Measurements from ENCODE around the gene PRUNE1. TPM values are rescaled to one million over a fixed set of nuclear protein-coding genes. Genes with fewer than 3 reads are reported as not detected.

The PRUNE1 gene
- total and polyA plus RNA-seq, 2 donors: 16.2 to 16.7 TPM

DNA sequence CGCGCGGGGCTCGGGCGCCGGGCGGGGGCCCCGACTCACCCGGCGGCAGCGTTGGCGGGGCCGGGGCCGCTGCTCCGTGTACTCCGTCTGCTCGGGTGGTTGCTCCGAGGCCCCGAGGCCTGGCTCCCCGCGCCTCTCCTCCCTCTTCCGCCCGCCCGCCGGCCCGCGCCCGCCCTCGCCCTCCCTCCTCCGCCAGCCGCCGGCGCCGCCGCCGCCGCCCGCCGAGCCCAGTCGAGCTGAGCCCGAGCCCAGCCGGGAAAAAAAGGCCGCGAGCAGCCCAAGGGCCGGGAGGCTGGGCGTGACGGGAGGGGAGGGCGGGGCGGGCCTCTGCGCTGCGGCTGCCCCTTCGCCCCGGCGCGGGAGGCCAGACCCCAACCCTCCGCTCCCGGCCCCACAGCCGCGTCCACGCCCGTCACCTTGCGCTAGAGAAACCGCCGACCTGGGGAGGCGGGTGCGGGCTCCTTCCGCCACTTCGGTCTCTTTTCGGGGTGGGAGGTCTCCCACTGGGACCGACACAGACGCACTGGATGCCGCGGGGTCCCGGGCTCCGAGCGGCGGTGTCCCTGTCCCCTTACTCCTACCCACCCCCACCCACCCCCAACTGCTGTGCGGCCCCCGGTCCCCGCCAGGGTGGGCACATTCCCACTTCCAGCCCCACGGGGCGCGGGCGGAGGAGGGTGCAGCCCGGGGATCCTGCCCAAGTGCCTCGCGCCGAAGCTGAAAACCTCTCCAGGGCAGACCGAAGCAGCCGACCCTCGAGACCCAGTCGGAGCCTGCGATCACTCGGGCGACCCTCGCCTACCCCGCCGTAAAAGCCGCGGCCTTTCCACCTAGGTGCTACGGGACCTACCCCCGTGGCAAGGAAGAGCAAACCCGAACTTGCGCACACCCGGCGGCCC is 33.4 kb upstream of the PRUNE1 start, which contains the start of gene CERS2:
Gene CERS2 (minus strand): TSS at position 256 of the 899 bp plus-strand sequence. CDS start 5,745 bp downstream, outside the sequence.
- H3K9me3 ChIP-seq (ENCODE audit: control insufficient read depth in 2 of 2, insufficient read depth in 1 of 2, low read length in 1 of 2): peaks cover 0 to 8% of the 10 kb centered on the region in 2 donors
- peaks cover 30 to 58% of the 10 kb centered on the region in 2 donors for H3K4me1 ChIP-seq (ENCODE audit: control insufficient read depth in 2 of 2, insufficient read depth in 2 of 2, low read length in 2 of 2)
- H3K4me3 ChIP-seq (ENCODE audit: low read length in 2 of 2): peak within 1 kb of the TSS; percentile 81 to 95
- H3K27ac ChIP-seq (ENCODE audit: low read depth in 1 of 2, low read length in 1 of 2): peak within 1 kb of the TSS; percentile 69 to 82
- H3K36me3 ChIP-seq (ENCODE audit: control insufficient read depth in 2 of 2, insufficient read depth in 2 of 2, low read length in 1 of 2): peaks cover 3 to 9% of the 10 kb centered on the region in 2 donors
- 5% methylated on average over 106 of the region's 106 CpGs for WGBS
- peaks cover 0 to 2% of the 10 kb centered on the region in 2 donors for H3K27me3 ChIP-seq (ENCODE audit: control insufficient read depth in 2 of 2, insufficient read depth in 1 of 2, low read length in 1 of 2)
- peak in 7 of 9 donors; percentile 43 to 88 (median 66) for DNase-seq (ENCODE audit: low read depth in 6 of 9, low spot score in 9 of 9)

DNA sequence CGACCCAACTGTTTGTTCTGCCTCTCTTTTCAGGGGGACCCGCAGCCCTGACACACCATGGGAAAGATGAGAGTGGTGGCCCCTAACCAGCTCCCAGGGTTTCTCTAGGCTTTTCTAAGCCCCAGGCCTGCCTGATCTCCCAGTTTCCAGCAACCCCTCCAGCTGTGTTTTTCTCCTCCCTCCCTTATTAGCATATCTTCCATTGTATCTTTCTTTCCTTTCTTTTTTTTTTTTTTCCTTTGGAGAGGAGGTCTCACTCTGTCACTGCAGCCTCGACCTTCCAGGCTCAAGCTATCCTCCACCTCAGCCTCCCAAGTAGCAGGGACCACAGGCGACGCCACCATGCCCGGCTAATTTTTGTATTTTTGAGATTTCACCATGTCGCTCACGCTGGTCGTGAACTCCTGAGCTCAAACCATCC is 31.8 kb upstream of the PRUNE1 start:
- no peak overlapping the region for H3K27ac ChIP-seq (ENCODE audit: low read depth in 1 of 2, low read length in 1 of 2)
- no peak overlapping the region for H3K4me3 ChIP-seq (ENCODE audit: low read length in 2 of 2)
- 94% methylated on average over 9 of the region's 9 CpGs for WGBS
- no peak for DNase-seq (ENCODE audit: low read depth in 6 of 9, low spot score in 9 of 9)
- H3K27me3 ChIP-seq (ENCODE audit: control insufficient read depth in 2 of 2, insufficient read depth in 1 of 2, low read length in 1 of 2): peaks cover 0 to 2% of the 10 kb centered on the region in 2 donors
- peaks cover 3% of the 10 kb centered on the region in 2 donors for H3K36me3 ChIP-seq (ENCODE audit: control insufficient read depth in 2 of 2, insufficient read depth in 2 of 2, low read length in 1 of 2)
- H3K9me3 ChIP-seq (ENCODE audit: control insufficient read depth in 2 of 2, insufficient read depth in 1 of 2, low read length in 1 of 2): peaks cover 0 to 4% of the 10 kb centered on the region in 2 donors
- peaks cover 34 to 65% of the 10 kb centered on the region in 2 donors for H3K4me1 ChIP-seq (ENCODE audit: control insufficient read depth in 2 of 2, insufficient read depth in 2 of 2, low read length in 2 of 2)

DNA sequence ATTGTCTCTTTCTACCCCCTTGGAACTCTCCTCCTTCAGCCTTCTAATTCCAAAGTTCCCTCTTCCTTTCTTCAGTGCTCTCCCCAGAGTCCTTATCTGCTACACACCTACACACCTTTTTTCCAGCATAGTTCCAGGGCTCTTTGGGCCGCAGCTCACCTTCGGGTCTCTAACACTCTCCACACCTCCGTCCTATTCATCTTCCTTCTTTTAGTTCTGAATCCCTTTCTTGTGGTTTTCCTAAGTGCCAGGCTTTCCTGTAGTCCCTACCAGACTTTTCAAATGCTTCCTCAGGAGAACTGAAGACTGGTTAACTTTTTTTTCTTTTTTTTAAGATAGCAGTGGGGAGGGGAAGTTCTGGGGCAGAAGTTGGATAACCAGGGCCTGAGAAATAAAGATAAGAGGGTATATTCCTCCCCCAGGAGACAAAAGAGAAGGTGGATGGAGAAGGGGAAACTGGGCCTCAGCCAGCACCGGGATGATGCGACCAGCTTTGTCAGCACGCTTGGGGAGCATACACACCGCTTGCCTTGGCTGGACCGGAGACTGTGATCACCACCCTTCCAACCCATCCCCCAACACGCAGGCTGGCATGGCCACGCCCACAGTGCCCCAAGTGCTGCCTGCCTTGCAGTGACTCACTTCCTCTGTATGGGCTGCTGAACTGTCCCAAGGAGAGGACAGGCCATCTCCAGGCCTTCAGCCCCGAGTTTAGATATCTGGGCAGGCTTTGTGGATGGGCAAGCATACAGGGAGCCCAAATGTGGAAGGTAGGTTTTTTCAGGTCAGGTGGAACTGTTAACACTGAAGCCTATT is 31.2 kb upstream of the PRUNE1 start:
- Histone ChIP-seq H3K27ac (ENCODE audit: low read depth in 1 of 2, low read length in 1 of 2) (peak overlapping the region in 1 of 2 donors; percentile 38), H3K4me1 (ENCODE audit: control insufficient read depth in 2 of 2, insufficient read depth in 2 of 2, low read length in 2 of 2) (peaks cover 36 to 66% of the 10 kb centered on the region in 2 donors)
- 13% methylated on average over 11 of the region's 11 CpGs for WGBS

DNA sequence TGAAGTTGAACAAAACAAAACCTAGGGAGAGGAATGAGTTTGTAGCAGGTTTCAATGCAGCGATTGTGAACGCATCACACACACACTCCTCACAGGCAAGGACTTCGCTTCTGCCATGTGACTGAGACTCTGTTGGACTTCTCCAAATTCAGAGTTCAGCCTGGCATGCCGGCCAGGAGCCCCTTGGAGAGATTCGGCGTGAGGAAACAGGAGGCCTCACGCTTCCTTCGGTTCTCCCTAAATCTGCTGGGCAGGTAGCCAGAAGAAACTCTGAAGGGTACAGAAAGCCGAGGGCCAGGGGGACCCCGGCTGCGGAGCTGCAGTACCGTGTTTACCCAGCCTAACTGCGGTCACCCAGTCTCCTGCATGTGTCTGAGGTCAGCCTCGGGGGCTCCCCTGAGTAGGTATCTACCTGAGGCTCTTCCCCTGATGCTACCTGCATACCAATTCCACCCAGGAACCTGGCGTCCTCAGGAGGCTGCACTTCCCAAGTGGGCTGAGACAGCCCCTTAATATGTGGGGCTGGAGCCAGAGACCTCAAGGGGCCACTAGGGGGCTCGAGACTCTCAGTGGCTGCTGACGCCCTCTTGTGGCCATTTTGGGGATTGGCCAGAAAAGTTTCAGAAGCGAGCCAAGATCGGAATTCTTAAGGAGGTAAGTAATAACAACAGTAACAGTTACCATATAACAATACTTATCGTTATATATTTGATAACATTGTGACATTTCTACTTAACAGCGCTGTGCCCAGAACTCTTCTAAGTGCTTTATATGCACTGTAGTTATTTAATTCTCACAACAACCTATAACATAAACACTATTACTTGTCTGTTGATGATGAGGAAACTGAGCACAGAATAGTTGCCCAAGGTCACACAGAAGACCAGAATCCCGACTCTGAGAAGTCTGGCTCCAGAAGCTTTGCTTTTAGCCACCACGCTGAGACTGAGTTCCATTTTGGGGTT is 28.9 kb upstream of the PRUNE1 start:
- Histone ChIP-seq H3K4me3 (ENCODE audit: low read length in 2 of 2) (peak overlapping the region; percentile 17 to 41), H3K27me3 (ENCODE audit: control insufficient read depth in 2 of 2, insufficient read depth in 1 of 2, low read length in 1 of 2) (peaks cover 0 to 2% of the 10 kb centered on the region in 2 donors), H3K9me3 (ENCODE audit: control insufficient read depth in 2 of 2, insufficient read depth in 1 of 2, low read length in 1 of 2) (no peaks in the 10 kb centered on the region), H3K36me3 (ENCODE audit: control insufficient read depth in 2 of 2, insufficient read depth in 2 of 2, low read length in 1 of 2) (no peaks in the 10 kb centered on the region), H3K4me1 (ENCODE audit: control insufficient read depth in 2 of 2, insufficient read depth in 2 of 2, low read length in 2 of 2) (peaks cover 23 to 54% of the 10 kb centered on the region in 2 donors), H3K27ac (ENCODE audit: low read depth in 1 of 2, low read length in 1 of 2) (peak overlapping the region; percentile 47 to 61)
- WGBS: 13% methylated on average over 23 of the region's 23 CpGs
- DNase-seq (ENCODE audit: low read depth in 6 of 9, low spot score in 9 of 9): peak; percentile 65 to 96 (median 87)

More for the DNA sequence above, 31.2 kb upstream of the PRUNE1 start:
- H3K36me3 ChIP-seq (ENCODE audit: control insufficient read depth in 2 of 2, insufficient read depth in 2 of 2, low read length in 1 of 2): no peaks in the 10 kb centered on the region
- H3K4me3 ChIP-seq (ENCODE audit: low read length in 2 of 2): no peak overlapping the region
- peaks cover 0 to 2% of the 10 kb centered on the region in 2 donors for H3K27me3 ChIP-seq (ENCODE audit: control insufficient read depth in 2 of 2, insufficient read depth in 1 of 2, low read length in 1 of 2)
- DNase-seq (ENCODE audit: low read depth in 6 of 9, low spot score in 9 of 9): peak in 6 of 9 donors; percentile 45 to 83 (median 68)
- H3K9me3 ChIP-seq (ENCODE audit: control insufficient read depth in 2 of 2, insufficient read depth in 1 of 2, low read length in 1 of 2): no peaks in the 10 kb centered on the region

DNA sequence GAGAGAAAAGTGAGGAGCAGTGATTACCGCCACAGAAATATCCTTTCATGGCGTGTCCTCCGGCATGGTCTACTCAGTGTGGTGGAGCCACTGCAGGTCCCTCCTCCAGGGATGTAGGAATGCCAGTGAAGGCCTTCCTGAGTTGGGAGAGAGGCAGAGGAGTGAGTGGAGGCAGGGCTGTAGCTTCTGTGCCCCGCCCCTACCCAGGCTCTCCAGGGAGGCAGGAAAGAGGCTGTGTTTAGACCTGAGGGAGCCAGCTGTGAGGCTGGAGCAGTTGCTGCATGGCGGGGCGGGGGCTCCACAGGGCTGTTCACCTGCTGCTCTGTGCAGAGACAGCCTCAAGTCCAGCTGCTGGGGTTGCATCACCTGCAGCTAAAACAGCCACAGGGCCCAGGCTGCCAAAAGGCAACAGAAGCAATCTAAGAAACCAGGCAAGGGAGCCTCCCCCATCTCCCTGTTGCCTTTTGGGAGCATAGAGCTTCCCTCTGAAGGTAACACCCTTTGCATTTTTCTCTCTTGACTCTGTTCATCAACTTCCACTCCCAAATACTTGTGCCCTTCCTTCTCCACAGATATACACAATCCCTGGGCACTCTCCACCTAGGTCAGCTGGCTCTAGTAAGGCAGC is 27.0 kb upstream of the PRUNE1 start:
- 59% methylated on average over 6 of the region's 6 CpGs for WGBS
- Histone ChIP-seq H3K9me3 (ENCODE audit: control insufficient read depth in 2 of 2, insufficient read depth in 1 of 2, low read length in 1 of 2) (no peaks in the 10 kb centered on the region), H3K4me3 (ENCODE audit: low read length in 2 of 2) (no peak overlapping the region), H3K36me3 (ENCODE audit: control insufficient read depth in 2 of 2, insufficient read depth in 2 of 2, low read length in 1 of 2) (no peaks in the 10 kb centered on the region), H3K27me3 (ENCODE audit: control insufficient read depth in 2 of 2, insufficient read depth in 1 of 2, low read length in 1 of 2) (no peaks in the 10 kb centered on the region), H3K27ac (ENCODE audit: low read depth in 1 of 2, low read length in 1 of 2) (peak overlapping the region; percentile 31 to 49), H3K4me1 (ENCODE audit: control insufficient read depth in 2 of 2, insufficient read depth in 2 of 2, low read length in 2 of 2) (peaks cover 23 to 48% of the 10 kb centered on the region in 2 donors)
- DNase-seq (ENCODE audit: low read depth in 6 of 9, low spot score in 9 of 9): peak in 7 of 9 donors; percentile 50 to 86 (median 70)

DNA sequence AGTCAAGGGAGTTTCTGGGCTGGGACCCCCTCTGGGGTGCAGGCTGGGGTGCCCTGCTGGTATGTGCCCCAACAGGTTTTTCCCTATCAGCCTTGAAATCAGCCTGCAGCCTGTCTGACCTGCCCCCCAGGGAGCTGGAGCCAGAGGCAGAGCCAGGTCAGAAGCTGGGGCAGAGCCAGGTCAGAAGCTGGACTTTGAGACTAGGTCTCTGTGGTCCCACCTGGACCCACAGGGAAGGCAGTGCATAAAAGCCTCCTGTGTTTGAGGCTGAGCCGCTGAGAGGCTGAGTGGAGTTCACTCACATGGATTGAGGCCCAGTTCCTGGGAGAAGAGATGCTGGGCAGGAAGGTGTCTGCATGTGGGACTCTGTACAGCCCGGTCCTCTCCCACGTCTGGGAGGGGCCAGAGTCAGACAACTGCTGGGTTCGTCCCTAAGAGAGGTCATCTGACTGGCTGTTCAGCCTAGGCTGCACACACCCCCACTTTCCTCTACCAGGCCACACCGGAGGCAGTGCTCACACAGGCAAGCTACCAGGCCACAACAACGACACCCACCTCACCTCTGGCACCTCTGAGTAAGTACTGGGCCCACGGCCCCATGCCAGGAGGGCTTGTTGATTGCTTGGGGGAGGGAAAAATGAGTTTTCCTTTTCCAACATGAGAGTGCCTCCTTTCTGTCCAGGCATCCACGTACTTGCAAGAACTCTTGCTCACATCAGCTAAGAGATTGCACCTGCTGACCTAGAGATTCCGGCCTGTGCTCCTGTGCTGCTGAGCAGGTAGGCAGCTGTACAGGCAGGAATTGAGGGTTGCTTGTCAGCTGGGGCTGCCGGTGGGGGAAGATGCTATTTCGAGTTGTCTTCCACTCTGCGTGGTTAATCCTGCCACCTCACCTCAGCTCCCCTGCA is 26.2 kb upstream of the PRUNE1 start, which contains the start of gene ANXA9:
Gene ANXA9 (plus strand): TSS at position 488 of the 908 bp plus-strand sequence. CDS start 814 bp downstream, outside the sequence.
- H3K4me3 ChIP-seq (ENCODE audit: low read length in 2 of 2): no peak within 1 kb of the TSS
- H3K27ac ChIP-seq (ENCODE audit: low read depth in 1 of 2, low read length in 1 of 2): peak within 1 kb of the TSS; percentile 31 to 49
- no peaks in the 10 kb centered on the region for H3K9me3 ChIP-seq (ENCODE audit: control insufficient read depth in 2 of 2, insufficient read depth in 1 of 2, low read length in 1 of 2)
- no peaks in the 10 kb centered on the region for H3K27me3 ChIP-seq (ENCODE audit: control insufficient read depth in 2 of 2, insufficient read depth in 1 of 2, low read length in 1 of 2)
- no peak for DNase-seq (ENCODE audit: low read depth in 6 of 9, low spot score in 9 of 9)
- H3K4me1 ChIP-seq (ENCODE audit: control insufficient read depth in 2 of 2, insufficient read depth in 2 of 2, low read length in 2 of 2): peaks cover 21 to 41% of the 10 kb centered on the region in 2 donors
- H3K36me3 ChIP-seq (ENCODE audit: control insufficient read depth in 2 of 2, insufficient read depth in 2 of 2, low read length in 1 of 2): no peaks in the 10 kb centered on the region
- 89% methylated on average over 12 of the region's 12 CpGs for WGBS

DNA sequence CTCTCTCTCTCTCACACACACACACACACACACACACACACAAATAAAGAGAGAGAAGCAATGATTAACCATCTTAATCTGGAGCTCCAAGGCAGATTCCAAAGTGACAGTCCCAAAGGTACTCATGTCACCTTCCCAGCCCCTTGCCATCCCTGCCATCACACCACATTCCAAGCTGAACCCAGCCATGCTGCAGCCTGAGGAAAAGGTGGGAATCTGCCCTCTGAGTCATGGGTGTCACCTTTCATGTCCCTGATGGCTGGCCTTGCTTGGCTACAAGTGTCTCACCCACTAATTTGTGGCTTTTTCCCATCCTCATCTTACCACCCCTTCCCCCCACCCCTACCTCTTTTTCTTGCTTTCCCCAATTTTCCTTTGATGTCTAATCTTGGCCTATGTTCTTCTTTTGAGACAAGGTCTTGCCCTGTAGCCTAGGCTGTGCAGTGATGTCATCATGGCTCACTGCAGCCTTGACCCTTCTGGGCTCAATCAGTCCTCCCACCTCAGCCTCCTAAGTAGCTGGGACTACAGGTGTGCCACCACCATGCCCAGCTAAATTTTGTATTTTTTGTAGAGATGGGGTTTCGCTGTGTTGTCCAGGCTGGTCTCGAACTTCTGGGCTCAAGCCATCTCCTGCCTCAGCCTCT is 22.9 kb upstream of the PRUNE1 start:
- no peaks in the 10 kb centered on the region for H3K36me3 ChIP-seq (ENCODE audit: control insufficient read depth in 2 of 2, insufficient read depth in 2 of 2, low read length in 1 of 2)
- no peak overlapping the region for H3K27ac ChIP-seq (ENCODE audit: low read depth in 1 of 2, low read length in 1 of 2)
- H3K4me3 ChIP-seq (ENCODE audit: low read length in 2 of 2): no peak overlapping the region
- no peak for DNase-seq (ENCODE audit: low read depth in 6 of 9, low spot score in 9 of 9)
- peaks cover 9 to 20% of the 10 kb centered on the region in 2 donors for H3K4me1 ChIP-seq (ENCODE audit: control insufficient read depth in 2 of 2, insufficient read depth in 2 of 2, low read length in 2 of 2)
- no peaks in the 10 kb centered on the region for H3K9me3 ChIP-seq (ENCODE audit: control insufficient read depth in 2 of 2, insufficient read depth in 1 of 2, low read length in 1 of 2)
- H3K27me3 ChIP-seq (ENCODE audit: control insufficient read depth in 2 of 2, insufficient read depth in 1 of 2, low read length in 1 of 2): no peaks in the 10 kb centered on the region
- 99% methylated on average over 2 of the region's 2 CpGs for WGBS

All from thymus (tissue), 11 donors.